UCSD-AML1 (cell line): ENCODE results near the gene SULF2.
"Not testable (repeated sequence)": the region's sequence is repeated elsewhere in the genome, so short reads cannot be mapped to it uniquely, and the experiment has no call there.

Experiments used
- DNase-seq: peaks from one replicate; lab custom pipeline; 2025; ENCODE audit not compliant: unreplicated experiment; lab: John Stamatoyannopoulos, UW

The SULF2 gene

DNA sequence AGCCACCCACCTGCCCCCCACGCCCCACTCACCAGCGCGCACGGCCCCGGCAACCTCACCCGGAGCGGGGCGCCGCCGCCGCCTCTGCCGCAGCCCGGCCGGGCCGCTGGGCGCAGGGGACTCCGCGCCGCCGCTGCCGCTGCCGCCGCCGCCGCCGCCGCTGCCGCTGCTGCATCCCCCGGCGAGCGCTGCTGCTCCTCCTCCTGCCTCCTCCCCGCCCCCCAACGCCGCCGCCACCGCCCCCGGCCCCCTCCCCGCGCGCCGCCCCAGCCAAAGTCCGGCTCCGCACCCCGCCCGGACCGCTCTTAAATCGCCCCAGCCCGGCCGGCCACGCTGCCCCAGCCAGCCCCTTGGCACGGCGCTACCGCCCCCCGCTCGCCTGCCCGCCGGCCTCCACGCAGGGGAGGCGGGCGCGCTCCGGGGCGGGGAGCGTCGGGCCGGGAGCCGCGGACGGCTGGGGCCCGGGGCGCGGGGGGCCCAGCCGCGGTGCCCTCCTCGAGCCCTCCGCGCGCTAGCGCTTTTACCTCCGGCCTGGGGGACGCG, at the start of gene SULF2:
TSS of gene SULF2 (minus strand) at position 171 of the 543 bp plus-strand sequence. CDS start 28,118 bp downstream, outside the sequence.
- no peak for DNase-seq

DNA sequence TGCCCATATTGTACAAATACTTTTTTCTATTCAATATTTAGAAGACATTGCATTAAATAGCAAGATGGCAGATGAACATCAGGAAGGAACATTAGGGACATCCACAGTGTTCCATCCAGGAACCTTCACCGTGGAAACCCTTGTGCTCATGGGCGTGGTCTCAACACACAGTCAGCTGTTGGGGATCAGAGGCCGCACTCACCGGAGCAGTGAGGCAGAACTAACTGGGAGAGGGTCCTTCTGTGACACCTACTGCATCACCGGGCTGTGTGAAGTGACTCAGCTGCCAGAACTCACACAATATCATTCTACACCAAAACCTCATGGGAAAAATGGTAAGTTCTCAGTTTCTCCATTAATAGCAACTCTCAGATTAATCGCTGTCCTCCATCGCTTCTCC, 46.4 kb upstream of the SULF2 start:
- not testable (repeated sequence) for DNase-seq

DNA sequence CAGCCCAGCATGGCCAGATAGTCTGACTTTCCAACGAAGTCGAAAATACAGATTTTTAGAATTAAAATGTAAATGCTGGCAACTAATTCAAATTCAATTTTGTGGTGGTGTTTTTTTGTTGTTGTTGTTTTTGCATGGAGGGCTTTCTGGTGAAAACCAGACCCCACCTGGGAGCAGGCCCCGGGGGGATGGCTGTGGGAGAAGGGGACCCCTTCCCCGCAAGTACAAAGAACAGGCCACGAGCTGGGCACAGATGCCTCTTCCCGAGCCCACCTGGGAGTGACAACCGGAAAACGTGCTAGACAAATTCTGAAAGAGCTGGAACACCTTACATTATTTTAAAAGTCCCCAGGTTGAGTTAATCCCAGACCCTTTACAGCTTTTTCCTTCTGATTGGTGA, 41.4 kb upstream of the SULF2 start:
- DNase-seq = not testable (repeated sequence)

DNA sequence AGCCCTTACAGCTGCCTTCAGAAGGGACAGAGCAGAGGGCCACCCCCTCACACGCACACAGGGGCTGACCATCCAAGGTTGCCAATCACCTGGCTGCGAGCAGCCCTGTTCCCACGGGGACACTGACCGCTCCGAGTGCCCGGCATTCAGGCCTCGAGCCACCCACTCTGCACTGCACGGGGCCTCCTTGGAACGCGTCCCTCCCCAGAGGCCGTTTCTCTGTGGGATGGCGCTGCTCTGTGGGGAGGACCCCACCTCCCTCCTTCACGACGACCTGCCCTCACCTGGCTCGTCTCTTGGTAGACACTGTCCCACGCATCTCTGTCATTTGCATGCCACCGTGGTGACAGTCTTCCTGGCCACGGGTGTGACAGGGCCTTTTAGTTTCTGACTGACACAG, 40.7 kb upstream of the SULF2 start:
- DNase-seq = not testable (repeated sequence)

DNA sequence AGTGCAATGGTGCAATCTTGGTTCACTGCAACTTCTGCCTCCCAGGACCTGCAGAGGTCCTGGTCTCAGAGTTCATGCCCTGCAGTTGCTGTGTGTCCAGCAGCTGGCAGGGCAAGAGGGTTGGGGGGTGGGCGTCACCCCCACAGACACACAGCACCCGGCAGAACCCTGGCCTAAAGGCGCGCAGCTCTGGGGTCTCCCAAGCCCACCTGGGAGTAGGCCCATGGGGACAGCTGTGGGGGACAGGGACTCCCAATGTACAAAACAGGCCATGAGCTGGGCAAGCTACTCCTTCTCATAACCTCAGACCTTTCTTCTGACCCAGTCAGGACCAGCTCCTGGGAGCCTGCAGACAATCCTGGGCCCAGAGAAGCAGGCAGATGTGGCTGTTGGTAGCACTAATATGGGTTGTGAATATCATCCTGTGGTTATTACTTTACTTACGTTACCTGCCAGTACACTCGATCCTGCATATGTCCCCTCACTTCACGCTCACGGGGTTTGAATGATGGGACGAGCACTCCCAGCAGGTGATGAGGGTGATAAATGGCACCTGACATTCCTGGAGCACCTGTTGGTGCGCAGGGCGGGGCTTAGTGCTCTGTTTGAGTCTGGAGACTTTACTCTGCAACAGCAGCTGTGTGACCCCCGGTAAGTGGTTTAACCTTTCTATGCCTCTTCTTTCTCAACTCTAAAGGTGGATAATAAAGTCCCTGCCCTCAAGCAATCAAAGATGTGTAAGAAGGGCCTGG, 39.9 kb upstream of the SULF2 start:
- no peak for DNase-seq

DNA sequence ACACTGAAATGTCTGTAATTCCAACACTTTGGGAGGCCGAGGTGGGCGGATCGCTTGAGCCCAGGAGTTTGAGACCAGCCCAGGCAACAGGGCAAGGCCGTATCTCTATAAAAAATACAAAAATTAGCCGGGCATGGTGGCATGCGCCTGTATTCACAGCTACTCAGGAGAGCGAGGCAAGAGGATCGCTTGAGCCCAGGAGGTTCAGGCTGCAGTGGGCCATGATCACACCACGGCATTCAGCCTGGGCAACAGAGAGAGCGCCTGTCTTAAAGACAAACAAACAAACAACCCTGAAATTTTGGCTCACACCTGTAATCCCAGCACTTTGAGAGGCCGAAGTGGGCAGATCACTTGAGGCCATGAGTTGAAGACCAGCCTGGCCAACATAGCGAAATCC, 38.7 kb upstream of the SULF2 start:
- not testable (repeated sequence) for DNase-seq

DNA sequence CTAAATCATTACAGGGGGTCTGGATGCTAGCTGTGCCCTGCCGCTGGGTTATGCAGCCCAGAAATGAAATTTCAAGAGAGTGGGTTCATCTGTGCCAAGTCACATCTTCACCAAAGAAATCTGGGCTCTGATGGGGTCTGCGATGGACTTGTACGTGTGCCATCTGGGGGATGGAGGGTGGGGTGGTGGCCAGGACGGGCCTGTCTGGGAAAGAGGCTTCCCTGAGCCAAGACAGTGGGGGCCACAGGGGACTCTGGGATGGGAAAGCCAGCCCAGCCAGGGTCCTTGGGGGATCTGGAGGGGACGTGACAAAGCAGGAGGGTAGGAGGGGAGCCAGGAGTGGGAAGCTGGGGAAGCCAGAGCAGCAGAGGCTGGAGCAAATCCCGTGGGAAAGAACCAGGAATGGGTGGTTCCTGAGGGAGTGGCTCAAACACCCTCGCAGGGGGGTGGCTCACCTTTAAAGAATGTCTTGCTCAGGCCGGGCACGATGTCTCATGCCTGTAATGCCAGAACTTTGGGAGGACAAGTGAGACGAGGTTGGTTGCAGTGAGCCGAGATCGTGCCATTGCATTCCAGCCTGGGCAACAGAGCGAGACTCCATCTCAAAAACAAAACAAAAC, 36.3 kb upstream of the SULF2 start:
- no peak for DNase-seq

DNA sequence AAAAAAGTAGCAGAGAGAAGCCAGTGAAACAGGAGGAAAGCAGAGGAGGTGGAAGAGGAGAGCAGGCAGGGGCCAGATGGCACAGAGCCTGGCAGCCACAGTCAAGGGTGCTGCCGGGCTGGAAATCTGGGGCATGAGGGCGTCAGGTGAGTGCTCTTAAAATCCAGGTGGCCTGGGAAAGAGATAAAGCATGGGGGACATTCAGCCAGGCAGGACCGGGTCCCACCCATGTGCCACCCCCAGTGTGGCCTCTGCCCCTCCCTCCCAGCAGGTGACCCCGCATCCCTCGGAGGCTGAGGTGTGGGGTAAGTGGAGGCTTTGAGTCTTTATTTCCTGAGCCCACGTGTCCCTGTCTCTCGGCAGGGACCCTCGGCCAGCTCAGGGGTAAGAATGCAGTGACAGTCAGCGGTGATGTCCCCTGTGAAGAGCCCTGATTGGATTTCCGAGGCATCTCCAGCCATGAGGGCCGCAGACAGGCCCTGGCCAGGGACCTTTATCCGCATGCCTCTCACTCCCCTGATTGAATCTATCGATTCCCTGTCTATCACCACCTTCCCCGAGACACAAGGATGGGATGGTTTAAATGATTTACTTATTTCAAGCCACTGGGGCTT, 33.8 kb upstream of the SULF2 start:
- no peak for DNase-seq

DNA sequence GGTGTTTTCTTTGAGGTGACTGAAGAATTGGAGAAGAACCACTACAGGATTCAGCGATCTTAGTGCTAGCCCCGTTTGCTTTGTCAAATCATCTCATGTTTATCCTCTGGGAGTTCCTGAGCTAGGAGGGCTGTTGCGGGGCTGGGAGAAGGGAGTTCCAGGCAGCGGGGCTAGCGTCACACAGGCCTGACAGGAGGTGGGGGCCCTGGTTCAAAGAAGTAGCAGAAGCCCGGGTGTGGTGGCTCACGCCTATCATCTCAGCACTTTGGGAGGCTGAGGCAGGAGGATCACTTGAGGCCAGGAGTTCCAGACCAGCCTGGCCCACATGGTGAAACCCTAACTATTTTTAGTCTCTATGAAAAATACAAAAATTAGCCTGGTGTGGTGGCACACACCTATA, 33.2 kb upstream of the SULF2 start:
- DNase-seq = no peak

DNA sequence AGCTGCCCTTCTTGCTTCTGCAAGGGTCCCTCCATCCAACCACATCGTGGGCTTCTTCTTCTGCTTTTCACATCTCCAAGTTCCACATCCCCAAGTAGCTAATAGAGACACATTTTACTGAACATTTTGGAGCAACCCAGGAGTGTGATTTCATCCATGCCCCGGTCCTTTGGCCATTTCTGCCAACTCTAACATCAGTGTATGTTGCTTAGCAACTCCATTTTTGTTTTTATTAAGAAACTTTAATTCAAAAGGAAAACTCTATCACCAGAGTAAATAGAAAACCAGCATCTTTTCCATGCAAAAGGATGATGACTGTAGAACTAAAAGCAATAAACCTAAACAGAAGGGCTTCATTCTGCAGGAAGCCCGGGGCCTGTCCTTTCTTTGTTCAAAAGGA, 32.7 kb upstream of the SULF2 start:
- DNase-seq = no peak

DNA sequence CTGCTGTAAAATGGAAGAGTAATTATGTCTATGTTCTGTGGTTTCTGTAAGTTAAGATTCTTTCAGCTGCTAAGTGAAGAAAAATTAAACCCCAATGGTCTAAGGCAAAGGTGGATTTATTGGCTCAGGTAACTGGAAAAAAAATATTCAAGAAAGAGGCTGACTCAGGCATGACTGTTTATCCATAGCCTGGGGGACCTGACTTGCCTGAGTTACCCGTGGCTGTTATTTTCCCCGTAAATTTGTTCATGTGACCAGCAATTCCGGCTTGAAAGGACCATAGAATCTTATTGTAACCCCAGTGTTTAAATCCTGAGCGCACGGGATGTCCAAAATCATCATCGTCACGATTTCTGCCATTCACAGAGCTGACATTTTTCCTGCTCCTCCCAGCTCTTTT, 32.3 kb upstream of the SULF2 start:
- no peak for DNase-seq

DNA sequence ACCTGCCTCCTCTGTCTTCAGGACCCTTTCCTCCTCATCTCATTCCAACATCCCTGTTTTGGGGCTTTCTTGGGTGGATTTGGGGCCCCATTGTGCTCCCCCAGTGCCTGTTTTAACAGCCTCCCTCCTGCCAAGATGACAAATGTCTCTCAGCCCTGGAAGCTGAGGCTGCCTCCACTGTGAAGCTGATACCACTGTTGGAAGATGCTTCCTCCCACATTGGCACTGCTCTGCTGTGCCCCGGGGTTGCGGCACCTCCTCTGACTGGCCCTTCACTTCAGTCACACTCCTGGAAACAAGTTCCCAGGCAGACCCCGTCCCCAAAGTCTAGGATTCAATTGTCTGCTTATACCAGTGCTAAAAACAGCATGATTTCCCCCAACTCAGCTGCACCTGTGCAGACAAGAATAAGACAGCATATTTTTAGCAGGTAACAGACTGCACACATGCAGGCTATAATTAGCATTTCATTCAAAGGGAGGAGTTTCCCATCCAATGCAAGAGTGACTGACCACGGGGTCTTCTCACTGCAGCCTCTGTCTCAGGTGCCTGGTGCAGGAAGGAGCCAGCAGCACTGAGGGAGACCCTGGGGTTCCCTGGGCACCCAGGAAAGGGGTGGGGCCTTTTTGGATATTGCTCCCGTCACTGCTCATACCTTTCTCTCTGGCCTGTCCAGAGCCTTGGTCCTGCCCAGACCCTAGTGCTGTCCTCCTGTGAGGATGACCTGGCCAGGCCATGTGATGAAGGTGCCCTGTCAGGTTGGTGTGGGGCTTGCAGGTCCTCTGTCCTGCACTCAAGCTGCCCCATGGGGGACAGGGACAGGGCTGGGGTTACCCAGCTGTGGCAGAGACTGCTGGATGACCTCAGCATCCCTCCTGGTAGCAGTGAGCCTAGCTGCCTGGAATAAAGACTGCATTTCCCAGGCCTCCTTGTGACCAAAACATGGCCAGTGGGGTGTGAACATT, 31.5 kb upstream of the SULF2 start:
- DNase-seq = no peak

DNA sequence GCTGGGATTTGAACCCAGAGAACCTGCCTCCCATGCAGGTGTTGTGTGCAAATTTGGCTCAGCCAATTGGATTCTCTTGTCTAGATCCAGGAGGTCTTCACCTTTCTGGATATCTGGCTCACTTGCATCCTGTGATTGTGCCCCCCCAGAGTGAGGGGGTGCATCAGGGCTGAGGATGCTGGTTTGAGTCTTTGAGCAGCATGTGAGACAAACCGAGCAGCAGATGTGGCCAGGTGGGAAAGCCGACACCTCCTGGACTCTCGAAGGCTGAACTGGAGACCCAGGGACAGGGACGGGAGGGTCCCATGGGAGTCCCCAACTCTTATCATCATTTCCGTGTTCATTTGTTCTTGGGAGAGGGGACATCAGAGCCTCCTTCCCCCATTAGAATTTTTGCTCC, 30.6 kb upstream of the SULF2 start:
- DNase-seq = no peak

DNA sequence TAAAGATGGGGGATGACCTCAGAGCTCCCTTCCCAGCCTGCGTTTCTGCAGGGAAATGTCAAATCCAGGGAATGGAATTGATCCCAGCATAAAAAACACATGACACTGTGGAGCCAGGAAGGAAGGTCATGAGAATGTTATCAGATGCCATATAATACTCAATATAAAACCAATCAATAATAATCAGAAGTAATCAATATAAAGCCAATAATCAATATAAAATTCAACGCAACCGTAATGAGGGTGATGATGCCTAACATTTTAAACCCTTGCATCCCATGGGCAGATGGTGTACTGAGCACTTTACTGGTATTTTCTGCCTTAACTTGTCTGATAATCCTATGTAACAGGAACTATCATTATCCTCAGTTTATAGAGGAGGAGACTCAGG, 30.1 kb upstream of the SULF2 start:
- no peak for DNase-seq

DNA sequence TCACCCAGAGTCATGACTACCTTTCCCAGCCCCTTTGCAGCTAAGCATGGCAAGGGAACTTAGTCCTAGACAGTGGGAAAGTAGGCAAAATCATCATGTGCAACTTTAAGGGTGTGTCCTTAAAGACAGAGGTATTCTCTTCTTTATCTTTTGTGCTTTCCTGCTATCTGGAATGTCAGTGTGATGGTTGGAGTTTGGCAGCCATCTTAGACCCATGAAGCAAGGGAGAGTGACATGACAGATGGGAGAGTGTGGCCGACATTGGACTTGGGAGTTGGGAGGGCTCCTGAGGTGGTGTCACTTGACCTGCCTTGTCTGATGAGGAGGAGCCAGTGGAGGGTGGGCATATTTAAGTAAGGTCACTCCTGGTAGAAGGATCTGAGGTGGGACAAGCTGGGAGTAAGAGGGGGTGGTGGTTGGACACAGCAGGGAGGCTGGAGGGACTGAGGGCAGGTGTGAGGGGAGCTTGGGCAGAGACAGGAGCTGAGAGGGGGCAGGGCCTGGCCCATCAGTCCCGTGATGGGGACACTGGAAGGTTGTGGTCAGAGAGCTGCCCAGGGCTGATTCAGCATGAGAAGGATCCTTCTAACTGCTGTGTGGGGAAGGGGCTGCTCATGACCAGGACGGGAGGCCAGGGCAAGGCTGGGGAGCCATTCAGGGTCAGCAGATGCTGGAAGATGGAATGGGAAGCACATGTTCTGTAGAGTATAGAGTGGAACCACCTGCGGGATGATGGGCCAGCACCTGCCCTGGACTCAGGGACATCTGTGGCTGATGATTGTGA, 29.5 kb upstream of the SULF2 start:
- DNase-seq = no peak

DNA sequence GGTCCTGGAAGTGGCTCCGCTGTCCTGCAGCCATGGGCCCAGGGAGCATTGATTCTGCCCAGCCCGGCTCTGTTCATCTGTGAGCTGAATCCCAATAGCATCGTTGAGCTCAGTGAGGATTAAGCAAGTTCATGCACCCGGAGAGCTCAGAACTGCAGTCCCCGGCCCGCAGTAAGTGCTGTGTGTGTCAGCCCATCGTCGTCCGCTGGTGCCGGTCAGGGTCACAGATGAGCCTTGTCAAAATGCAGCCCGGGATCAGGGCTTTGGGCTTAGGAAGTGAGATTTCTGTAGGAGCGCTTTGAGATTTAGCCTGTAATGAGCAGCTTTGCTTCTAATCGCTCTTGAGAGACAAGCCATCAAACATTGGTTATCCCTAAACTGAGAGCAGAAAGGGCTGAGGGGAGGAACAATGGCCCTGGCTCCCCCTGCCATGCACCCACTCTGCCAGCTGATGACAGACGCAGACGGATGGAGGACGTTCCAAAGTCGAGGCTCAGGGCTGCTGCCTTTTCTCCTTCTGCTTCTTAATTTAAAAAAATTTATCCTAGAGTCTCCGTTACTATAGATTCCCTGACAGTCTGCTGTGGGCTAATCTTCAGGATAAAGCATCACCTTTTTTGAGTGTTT, 25.6 kb upstream of the SULF2 start:
- no peak for DNase-seq

DNA sequence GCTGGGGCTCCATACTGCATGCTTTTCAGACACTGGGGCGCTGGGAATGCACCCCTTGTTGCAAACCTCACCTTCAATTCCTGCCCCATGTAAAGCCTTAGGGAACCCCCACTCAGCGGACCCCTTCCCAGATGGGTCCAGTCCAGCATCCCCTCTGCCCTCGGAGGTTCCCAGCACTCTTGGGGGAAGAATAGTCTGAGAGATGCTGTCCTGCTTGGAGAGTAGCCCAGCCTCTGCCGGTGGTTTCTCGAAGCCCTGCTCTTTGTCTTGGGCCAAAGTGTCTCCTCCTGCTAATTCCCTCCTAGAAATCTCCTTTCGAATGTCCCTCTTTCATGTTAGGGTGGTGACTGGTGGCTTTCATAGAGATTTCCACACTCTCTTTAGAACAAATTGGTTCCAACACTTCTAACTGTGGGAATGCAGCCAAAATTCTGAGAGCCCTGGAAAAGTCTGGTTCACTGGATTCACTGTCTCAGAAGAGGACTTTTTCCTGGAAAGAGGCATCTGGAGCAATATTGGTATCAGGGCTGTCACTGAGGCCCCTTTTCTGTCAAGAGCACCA, 24.9 kb upstream of the SULF2 start:
- DNase-seq = no peak

DNA sequence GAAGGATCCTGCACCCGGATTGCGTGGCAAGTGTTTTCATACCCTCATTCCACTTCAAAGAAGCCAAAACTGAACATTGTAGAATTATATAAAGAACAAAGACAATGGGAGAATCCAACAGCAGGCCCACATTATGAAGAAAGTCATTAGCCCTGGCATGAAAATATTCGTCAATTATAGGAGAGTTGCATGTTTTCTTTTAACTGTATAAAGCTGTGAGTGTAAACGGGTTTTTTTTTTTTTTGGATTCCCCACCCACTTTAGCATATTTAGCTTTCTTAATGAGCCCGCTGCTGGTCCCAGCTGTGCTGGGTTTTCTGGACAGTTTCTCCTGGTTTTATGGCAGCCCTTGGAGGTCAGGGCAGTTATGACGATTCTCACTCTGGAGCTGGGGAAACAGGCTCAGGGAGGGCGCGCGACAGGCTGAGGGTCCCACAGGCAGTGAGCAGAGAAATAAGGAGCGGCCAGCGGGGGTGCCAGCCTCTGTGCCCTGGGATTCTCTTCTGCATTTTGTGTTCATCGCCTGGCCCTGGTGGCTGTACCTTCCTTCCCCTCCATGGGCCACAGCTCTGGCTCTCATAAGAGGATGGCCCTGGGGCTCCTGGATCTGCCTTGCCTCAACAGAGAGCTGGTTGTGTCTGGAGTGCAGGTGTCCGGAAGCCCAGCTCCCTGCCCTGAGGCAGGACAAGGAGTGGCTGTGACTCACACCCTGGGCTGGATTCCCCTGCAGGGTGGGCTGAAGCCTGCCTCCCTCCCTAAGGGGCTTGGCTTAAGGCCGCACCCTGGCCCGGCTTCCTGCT, 24.1 kb upstream of the SULF2 start:
- no peak for DNase-seq

DNA sequence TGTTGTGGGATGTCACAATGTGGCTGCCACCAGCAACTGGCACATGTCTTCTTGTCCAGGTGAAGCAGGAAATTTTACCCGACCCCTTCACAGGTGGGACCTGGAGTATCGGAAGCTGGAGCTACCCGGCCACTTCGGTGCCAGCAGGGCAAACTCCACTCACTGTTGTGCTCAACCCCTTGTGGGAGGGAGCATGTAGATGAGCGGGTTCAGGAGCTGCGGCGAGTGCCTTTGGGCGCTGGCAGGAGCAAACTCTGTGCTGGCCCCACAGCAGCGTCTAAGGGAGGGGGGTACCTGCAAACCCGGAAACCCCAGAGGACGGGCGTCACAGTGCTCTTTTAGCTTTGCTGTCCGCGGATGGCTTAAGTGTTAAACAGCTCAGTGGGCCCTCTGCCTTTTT, 20.7 kb upstream of the SULF2 start:
- no peak for DNase-seq
